Endothelial cell of umbilical vein (primary cell): ENCODE data around the gene SPACA7. TPM values are rescaled to one million over a fixed set of nuclear protein-coding genes. Genes with fewer than 3 reads are reported as not detected.

Experiments used
- BruUV-seq: library from RNA; stranded (reverse); fragments of 400-500 nt; replicated peaks from 2 replicates; lab custom pipeline; 2021; lab: Mats Ljungman, UMichigan
- CTCF ChIA-PET: fragments of 300-600, 350-600 bp; sonication (Branson Sonifier 250); formaldehyde crosslinking; loops from one replicate; lab custom pipeline; 2021; ENCODE audit warnings: antibody characterized with exemption, inconsistent platforms; lab: Charles Lee
- POLR2A ChIA-PET: fragments of 300-600, 350-600 bp; sonication (Branson Sonifier 250); formaldehyde crosslinking; loops from one replicate; lab custom pipeline; 2021; ENCODE audit warnings: antibody characterized with exemption, inconsistent platforms; lab: Charles Lee
- DNase-seq: peaks from one replicate; pipeline ENCODE4 v3.0.0-alpha.2; 2011; ENCODE audit warnings: low read depth, low spot score
- FAIRE-seq: peaks from 2 replicates; lab custom pipeline; 2011; peaks lifted over from hg19 to GRCh38; lab: Jason Lieb, UNC
- H2AFZ ChIP-seq: 2 replicates; pipeline ENCODE4 v1.6.0; 2012; ENCODE audit warnings: low read depth, low read length, control low read depth, inconsistent platforms
- H3K27ac ChIP-seq: 2 replicates; pipeline ENCODE4 v1.5.1; 2011; ENCODE audit warnings: low read depth, mild to moderate bottlenecking, control low read depth, low read length, moderate library complexity; ENCODE audit not compliant: insufficient read depth
- H3K27me3 ChIP-seq, 2 experiments: 2 replicates each; pipeline versions ENCODE4 v1.6.0 to v1.6.1; 2011; ENCODE audit warnings: low read length in 2 of 2, mixed read lengths in 1 of 2; ENCODE audit not compliant: control insufficient read depth in 2 of 2, insufficient read depth in 2 of 2
- H3K36me3 ChIP-seq, 2 experiments: 2 replicates in 1 of 2; 3 replicates in 1 of 2; pipeline ENCODE4 v1.5.1; 2011; ENCODE audit warnings: low read length in 2 of 2, mild to moderate bottlenecking in 1 of 2, moderate library complexity in 1 of 2; ENCODE audit not compliant: control insufficient read depth in 2 of 2, insufficient read depth in 2 of 2; ENCODE audit errors: extremely low read depth in 1 of 2
- H3K4me1 ChIP-seq: 3 replicates; pipeline ENCODE4 v1.5.1; 2011; ENCODE audit warnings: mild to moderate bottlenecking, low read length; ENCODE audit not compliant: control insufficient read depth, insufficient read depth; ENCODE audit errors: extremely low read depth
- H3K4me2 ChIP-seq: 2 replicates; pipeline ENCODE4 v1.6.1; 2011; ENCODE audit warnings: low read length, control low read depth, mixed read lengths; ENCODE audit not compliant: insufficient read depth
- H3K4me3 ChIP-seq, 3 experiments: fragments of 200-600 bp in 1 of 3; sonication (generic), shearing (Covaris generic) in 1 of 3; replicated peaks in 1 of 3; 2 replicates each; pipeline ENCODE4 v1.5.1; 2011 to 2016; ENCODE audit warnings: control low read depth in 3 of 3, low read length in 3 of 3, mild to moderate bottlenecking in 2 of 3, inconsistent platforms in 1 of 3, low read depth in 1 of 3, moderate library complexity in 1 of 3; ENCODE audit not compliant: insufficient read depth in 1 of 3
- H3K79me2 ChIP-seq: 2 replicates; pipeline ENCODE4 v1.6.0; 2012; ENCODE audit warnings: low read length, inconsistent platforms; ENCODE audit not compliant: control insufficient read depth, insufficient read depth
- H3K9ac ChIP-seq: replicated peaks from 2 replicates; pipeline ENCODE3; 2011; ENCODE audit warnings: low read length, control low read depth; ENCODE audit not compliant: insufficient read depth; ENCODE audit errors: extremely low read depth
- H3K9me1 ChIP-seq: replicated peaks from 3 replicates; pipeline ENCODE4 v1.6.0; 2011; ENCODE audit warnings: mild to moderate bottlenecking, low read length; ENCODE audit not compliant: control insufficient read depth, insufficient read depth; ENCODE audit errors: extremely low read depth
- H3K9me3 ChIP-seq: replicated peaks from 2 replicates; pipeline ENCODE4 v1.5.1; 2012; ENCODE audit warnings: low read length, inconsistent platforms; ENCODE audit not compliant: control insufficient read depth, insufficient read depth
- H4K20me1 ChIP-seq: replicated peaks from 2 replicates; pipeline ENCODE3; 2011; ENCODE audit warnings: mild to moderate bottlenecking, low read length; ENCODE audit not compliant: control insufficient read depth, insufficient read depth; ENCODE audit errors: extremely low read depth
- EZH2 ChIP-seq: IDR thresholded peaks from 2 replicates; pipeline ENCODE4 v1.6.1; 2012; ENCODE audit warnings: borderline replicate concordance, low read depth, mild to moderate bottlenecking, moderate library complexity, low read length, inconsistent platforms; ENCODE audit not compliant: severe bottlenecking
- FOS ChIP-seq: IDR thresholded peaks from 2 replicates; pipeline ENCODE4 v1.6.1; 2011; ENCODE audit warnings: mild to moderate bottlenecking, low read length, moderate library complexity, borderline replicate concordance; ENCODE audit not compliant: insufficient read depth
- GATA2 ChIP-seq: IDR thresholded peaks from 2 replicates; pipeline ENCODE4 v1.7.0; 2011; ENCODE audit warnings: low read depth, mild to moderate bottlenecking, moderate library complexity, mixed read lengths, low read length; ENCODE audit not compliant: insufficient read length, insufficient read depth
- JUN ChIP-seq: IDR thresholded peaks from 2 replicates; pipeline ENCODE4 v1.6.1; 2011; ENCODE audit warnings: borderline replicate concordance, low read depth; ENCODE audit not compliant: insufficient read length, insufficient read depth
- MYC ChIP-seq: IDR thresholded peaks from one replicate; pipeline ENCODE4 v1.6.1; 2011; ENCODE audit warnings: mild to moderate bottlenecking, low read depth, low read length
- POLR2A ChIP-seq: IDR thresholded peaks from 2 replicates; pipeline ENCODE4 v1.6.1; 2012; ENCODE audit warnings: low read depth, mild to moderate bottlenecking, control low read depth, low read length
- POLR2AphosphoS5 ChIP-seq: IDR thresholded peaks from 2 replicates; pipeline ENCODE4 v1.6.1; 2012; ENCODE audit warnings: low read depth, mild to moderate bottlenecking, control low read depth, low read length, moderate library complexity; ENCODE audit not compliant: insufficient read depth
- dilution Hi-C: fragments of 300-500 bp; cut with MboI; formaldehyde crosslinking; loops from one replicate; pipeline ENCODE4 v1.15.0; 2019; ENCODE audit warnings: low sequenced_read_pairs; ENCODE audit not compliant: extremely low pct_ligation_motif_present
- intact Hi-C: fragments of 100-400 bp; cut with micrococcal nuclease; formaldehyde crosslinking; loops from one replicate; pipeline ENCODE4 v1.10.0; 2022
- polyA plus RNA-seq, 4 experiments: library from polyadenylated mRNA; depleted of rRNA in 3 of 4; stranded (reverse) in 3 of 4; unstranded in 1 of 4; fragments of >200 nt; gene quantifications; 2 replicates each; pipeline versions ENCODE4 v1.2.1 to v1.2.3, GENCODE V29; 2011 to 2012; ENCODE audit warnings: missing spikeins in 1 of 4
- total RNA-seq: library from RNA; stranded (reverse); gene quantifications from 2 replicates; pipeline ENCODE4 v1.2.3, GENCODE V29; 2021
- TF ChIP-seq, protein P1 (sequence below): IDR thresholded peaks from 2 replicates; pipeline ENCODE4 v1.6.1; 2011; ENCODE audit not compliant: insufficient read depth, insufficient read length
- TF ChIP-seq, protein P2 (sequence below), 2 donors: IDR thresholded peaks; 1 replicate in 1 of 2; 2 replicates in 1 of 2; pipeline ENCODE4 v1.5.1; 2011; ENCODE audit warnings: low read length in 2 of 2, mild to moderate bottlenecking in 2 of 2, moderate library complexity in 2 of 2, control low read depth in 1 of 2, inconsistent platforms in 1 of 2, low read depth in 1 of 2; ENCODE audit not compliant: insufficient read depth in 1 of 2; ENCODE audit errors: extremely low read depth in 1 of 2

The SPACA7 gene
- total and polyA plus RNA-seq, 2 donors (not counting 3 experiments of a cell fraction or from before 2014, with no cell fraction given), result not detected

DNA sequence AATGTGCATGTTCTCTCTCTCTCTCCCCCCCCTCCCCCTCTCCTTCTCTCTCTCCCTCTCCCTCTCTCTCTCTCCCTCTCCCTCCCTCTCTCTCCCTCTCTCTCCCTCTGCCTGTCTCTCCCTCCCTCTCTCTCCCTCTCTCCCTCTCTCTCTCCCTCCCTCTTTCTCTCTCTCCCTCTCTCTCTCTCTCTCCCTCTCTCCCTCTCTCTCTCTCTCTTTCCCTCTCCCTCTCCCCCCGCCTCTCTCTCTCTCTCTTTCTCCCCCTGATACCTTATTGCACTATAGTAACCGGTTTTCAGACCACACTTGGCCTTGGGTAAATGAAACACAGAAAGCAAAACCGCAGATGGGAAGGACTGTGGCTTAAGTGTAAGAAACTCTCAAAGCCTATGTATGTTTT lies 34.7 kb upstream of the SPACA7 start:
- Histone ChIP-seq H3K36me3 (no peaks in the 10 kb centered on the region), H3K4me2 (no peak overlapping the region), H2AFZ (no peak overlapping the region), H3K9me1 (no peaks in the 10 kb centered on the region), H4K20me1 (no peaks in the 10 kb centered on the region), H3K27me3 (no peaks in the 10 kb centered on the region), H3K9ac (no peak overlapping the region), H3K79me2 (no peaks in the 10 kb centered on the region), H3K9me3 (no peaks in the 10 kb centered on the region), H3K27ac (no peak overlapping the region), H3K4me1 (no peaks in the 10 kb centered on the region), H3K4me3 (no peak overlapping the region)
- FAIRE-seq, result no peak
- no TSS peak for BruUV-seq
- no peak for DNase-seq
- intact Hi-C loops (no loop called here), dilution Hi-C loops (no loop called here)
- POLR2A ChIA-PET, result no interaction called here
- no peak for TF ChIP-seq MYC
- TF ChIP-seq EZH2, result no peak
- TF ChIP-seq, protein P1, sequence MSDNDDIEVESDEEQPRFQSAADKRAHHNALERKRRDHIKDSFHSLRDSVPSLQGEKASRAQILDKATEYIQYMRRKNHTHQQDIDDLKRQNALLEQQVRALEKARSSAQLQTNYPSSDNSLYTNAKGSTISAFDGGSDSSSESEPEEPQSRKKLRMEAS, result no peak
- CTCF ChIA-PET, result no interaction called here

DNA sequence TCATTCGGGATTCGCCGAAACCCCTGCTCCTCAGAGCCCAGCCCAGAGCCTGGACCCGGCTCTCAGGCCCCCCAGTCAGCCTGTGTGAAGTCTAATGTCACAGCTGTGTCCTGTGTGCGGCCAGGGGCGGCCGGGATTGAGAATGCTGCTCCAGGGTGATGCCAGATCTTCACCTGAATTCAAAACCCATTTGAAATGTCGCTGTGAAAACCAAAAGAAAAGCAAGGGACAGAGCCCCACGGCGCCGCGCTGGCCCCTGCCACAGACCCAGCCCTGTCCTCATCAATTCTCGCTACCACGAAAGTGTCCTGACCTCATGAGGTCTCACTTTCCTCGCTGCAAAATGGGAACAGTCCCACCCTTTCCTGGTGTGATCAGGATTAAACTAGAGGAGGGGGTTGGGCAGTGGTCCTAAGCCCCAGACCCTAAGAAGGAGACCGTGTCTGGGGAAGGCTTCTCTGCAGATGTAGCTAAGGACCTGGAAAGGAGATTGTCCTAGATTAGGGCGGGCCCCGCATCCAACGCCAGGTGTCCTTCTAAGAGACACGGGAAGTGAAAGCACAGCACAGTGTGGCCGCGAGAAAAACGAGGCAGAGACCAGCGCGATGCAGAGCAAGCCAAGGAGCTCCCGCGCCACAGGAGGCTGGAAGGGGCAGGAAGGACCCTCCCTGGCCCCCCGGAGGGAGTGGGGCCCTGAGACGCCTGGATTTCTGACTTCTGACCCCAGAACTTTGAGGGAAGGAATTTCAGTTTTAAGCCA lies 34.0 kb upstream of the SPACA7 start:
- dilution Hi-C loops (no loop called here), intact Hi-C loops (no loop called here)
- H4K20me1 ChIP-seq, result no peaks in the 10 kb centered on the region
- no peaks in the 10 kb centered on the region for H3K79me2 ChIP-seq
- BruUV-seq, result no TSS peak
- no peak overlapping the region for H3K4me2 ChIP-seq
- no peaks in the 10 kb centered on the region for H3K4me1 ChIP-seq
- H3K27ac ChIP-seq, result no peak overlapping the region
- H3K36me3 ChIP-seq, result no peaks in the 10 kb centered on the region
- no peak overlapping the region for H2AFZ ChIP-seq
- H3K4me3 ChIP-seq, result no peak overlapping the region
- no peaks in the 10 kb centered on the region for H3K9me1 ChIP-seq
- no peaks in the 10 kb centered on the region for H3K27me3 ChIP-seq
- H3K9ac ChIP-seq, result no peak overlapping the region
- POLR2A ChIA-PET, result no interaction called here
- DNase-seq, result no peak
- TF ChIP-seq, protein P1, result no peak
- TF ChIP-seq JUN (no peak), EZH2 (no peak), POLR2A (no peak), POLR2AphosphoS5 (no peak), FOS (no peak), MYC (no peak), GATA2 (no peak)
- TF ChIP-seq, protein P2, sequence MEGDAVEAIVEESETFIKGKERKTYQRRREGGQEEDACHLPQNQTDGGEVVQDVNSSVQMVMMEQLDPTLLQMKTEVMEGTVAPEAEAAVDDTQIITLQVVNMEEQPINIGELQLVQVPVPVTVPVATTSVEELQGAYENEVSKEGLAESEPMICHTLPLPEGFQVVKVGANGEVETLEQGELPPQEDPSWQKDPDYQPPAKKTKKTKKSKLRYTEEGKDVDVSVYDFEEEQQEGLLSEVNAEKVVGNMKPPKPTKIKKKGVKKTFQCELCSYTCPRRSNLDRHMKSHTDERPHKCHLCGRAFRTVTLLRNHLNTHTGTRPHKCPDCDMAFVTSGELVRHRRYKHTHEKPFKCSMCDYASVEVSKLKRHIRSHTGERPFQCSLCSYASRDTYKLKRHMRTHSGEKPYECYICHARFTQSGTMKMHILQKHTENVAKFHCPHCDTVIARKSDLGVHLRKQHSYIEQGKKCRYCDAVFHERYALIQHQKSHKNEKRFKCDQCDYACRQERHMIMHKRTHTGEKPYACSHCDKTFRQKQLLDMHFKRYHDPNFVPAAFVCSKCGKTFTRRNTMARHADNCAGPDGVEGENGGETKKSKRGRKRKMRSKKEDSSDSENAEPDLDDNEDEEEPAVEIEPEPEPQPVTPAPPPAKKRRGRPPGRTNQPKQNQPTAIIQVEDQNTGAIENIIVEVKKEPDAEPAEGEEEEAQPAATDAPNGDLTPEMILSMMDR (IDR thresholded peaks at IDR 0.05; ENCODE audit: extremely low read depth in 1 of 2, insufficient read depth in 1 of 2, low read depth in 1 of 2, low read length in 2 of 2), result no peak
- FAIRE-seq, result no peak
- CTCF ChIA-PET, result no interaction called here
- no peaks in the 10 kb centered on the region for H3K9me3 ChIP-seq
